Measurements from ENCODE around the gene ADH1B.

DNA sequence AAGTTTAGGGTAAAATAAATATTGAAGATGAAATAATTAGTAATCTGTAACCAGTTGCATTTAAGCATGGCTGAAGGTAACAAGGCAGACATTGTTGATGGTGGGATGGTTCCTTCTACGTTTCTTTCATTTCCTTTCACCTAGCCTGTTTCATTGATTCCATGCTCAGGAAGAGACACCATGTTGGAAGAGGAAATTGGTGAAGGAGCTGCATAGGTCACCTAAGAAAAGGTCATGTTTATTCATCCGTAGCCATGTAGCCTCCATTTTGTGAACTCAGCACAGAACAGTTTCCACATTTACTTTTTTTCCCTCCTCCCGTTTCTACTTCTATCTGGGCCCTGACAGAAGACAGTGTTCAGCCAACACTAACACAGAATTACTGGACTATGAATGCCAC, 3.8 kb downstream of the ADH1B start:
- TF ChIP-seq, protein P1, sequence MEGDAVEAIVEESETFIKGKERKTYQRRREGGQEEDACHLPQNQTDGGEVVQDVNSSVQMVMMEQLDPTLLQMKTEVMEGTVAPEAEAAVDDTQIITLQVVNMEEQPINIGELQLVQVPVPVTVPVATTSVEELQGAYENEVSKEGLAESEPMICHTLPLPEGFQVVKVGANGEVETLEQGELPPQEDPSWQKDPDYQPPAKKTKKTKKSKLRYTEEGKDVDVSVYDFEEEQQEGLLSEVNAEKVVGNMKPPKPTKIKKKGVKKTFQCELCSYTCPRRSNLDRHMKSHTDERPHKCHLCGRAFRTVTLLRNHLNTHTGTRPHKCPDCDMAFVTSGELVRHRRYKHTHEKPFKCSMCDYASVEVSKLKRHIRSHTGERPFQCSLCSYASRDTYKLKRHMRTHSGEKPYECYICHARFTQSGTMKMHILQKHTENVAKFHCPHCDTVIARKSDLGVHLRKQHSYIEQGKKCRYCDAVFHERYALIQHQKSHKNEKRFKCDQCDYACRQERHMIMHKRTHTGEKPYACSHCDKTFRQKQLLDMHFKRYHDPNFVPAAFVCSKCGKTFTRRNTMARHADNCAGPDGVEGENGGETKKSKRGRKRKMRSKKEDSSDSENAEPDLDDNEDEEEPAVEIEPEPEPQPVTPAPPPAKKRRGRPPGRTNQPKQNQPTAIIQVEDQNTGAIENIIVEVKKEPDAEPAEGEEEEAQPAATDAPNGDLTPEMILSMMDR (IDR thresholded peaks at IDR 0.05) = no peak
- no peak for TF ChIP-seq POLR2A (IDR thresholded peaks at IDR 0.05)
